Pons (tissue), 1 donor: ENCODE results near the gene B3GNT2.
"Not testable (repeated sequence)": the region's sequence is repeated elsewhere in the genome, so short reads cannot be mapped to it uniquely, and the experiment has no call there.

Experiments
- DNase-seq: peaks from one replicate; pipeline ENCODE4 v3.0.0-alpha.2; 2016; ENCODE audit warnings: low spot score

B3GNT2 gene

GRCh38 chr2:62185475-62186155 is 10.3 kb upstream of the B3GNT2 start:
- no peak for DNase-seq

- no peak for DNase-seq
Measured at GRCh38 chr2:62186156-62186905, 9.6 kb upstream of the B3GNT2 start.

- DNase-seq = no peak
Measured at GRCh38 chr2:62187246-62187645, 8.7 kb upstream of the B3GNT2 start.

GRCh38 chr2:62188416-62188815 is 7.5 kb upstream of the B3GNT2 start:
- no peak for DNase-seq

- no peak for DNase-seq
Measured at GRCh38 chr2:62189196-62189595, 6.7 kb upstream of the B3GNT2 start.

- DNase-seq = no peak
Measured at GRCh38 chr2:62192811-62193210, 3.1 kb upstream of the B3GNT2 start.

GRCh38 chr2:62194558-62195420 is 1.1 kb upstream of the B3GNT2 start:
- DNase-seq = no peak

- DNase-seq = peak; percentile 19
Measured at GRCh38 chr2:62196278-62196901, 475 bp downstream of the B3GNT2 start.

GRCh38 chr2:62197011-62197924 is 1.4 kb downstream of the B3GNT2 start:
- peak; percentile 28 for DNase-seq

- DNase-seq = peak; percentile 54
Measured at GRCh38 chr2:62197925-62198633, 2.2 kb downstream of the B3GNT2 start.

GRCh38 chr2:62198854-62199253 is 2.9 kb downstream of the B3GNT2 start:
- not testable (repeated sequence) for DNase-seq

- DNase-seq = no peak
Measured at GRCh38 chr2:62199392-62200125, 3.6 kb downstream of the B3GNT2 start.

- no peak for DNase-seq
Measured at GRCh38 chr2:62200291-62200841, 4.5 kb downstream of the B3GNT2 start.

- no peak for DNase-seq
Measured at GRCh38 chr2:62200868-62201267, 5.0 kb downstream of the B3GNT2 start.

- DNase-seq = no peak
Measured at GRCh38 chr2:62201307-62201706, 5.4 kb downstream of the B3GNT2 start.

GRCh38 chr2:62202019-62202722 is 6.3 kb downstream of the B3GNT2 start:
- DNase-seq = no peak

GRCh38 chr2:62202729-62203128 is 6.8 kb downstream of the B3GNT2 start:
- no peak for DNase-seq

GRCh38 chr2:62203459-62203858 is 7.5 kb downstream of the B3GNT2 start:
- DNase-seq = no peak

GRCh38 chr2:62204998-62205496 is 9.1 kb downstream of the B3GNT2 start:
- DNase-seq = no peak
